Neural crest cell (in vitro differentiated cells): Measurements from ENCODE around the gene EMC8. TPM values are rescaled to one million over a fixed set of nuclear protein-coding genes. Genes with fewer than 3 reads are reported as not detected.

Source experiments
- DNase-seq: peaks from one replicate; pipeline ENCODE4 v3.0.0; 2021; ENCODE audit warnings: low read depth, mixed read lengths, low spot score
- H3K27ac Mint-ChIP-seq: one replicate; pipeline ENCODE4 v1.8.0; 2021; ENCODE audit warnings: mild to moderate bottlenecking, mixed read lengths; ENCODE audit not compliant: unreplicated experiment
- H3K27me3 Mint-ChIP-seq: 2 replicates; pipeline ENCODE4 v1.8.0; 2021; ENCODE audit warnings: low read depth, mild to moderate bottlenecking, mixed read lengths
- H3K36me3 Mint-ChIP-seq: 2 replicates; pipeline ENCODE4 v1.8.0; 2021; ENCODE audit warnings: low read depth, mild to moderate bottlenecking, mixed read lengths
- H3K4me1 Mint-ChIP-seq: 2 replicates; pipeline ENCODE4 v1.8.0; 2021; ENCODE audit warnings: mixed read lengths
- H3K4me3 Mint-ChIP-seq: one replicate; pipeline ENCODE4 v1.8.0; 2021; ENCODE audit warnings: mild to moderate bottlenecking, mixed read lengths
- H3K9me3 Mint-ChIP-seq: 2 replicates; pipeline ENCODE4 v1.8.0; 2021; ENCODE audit warnings: mixed read lengths
- total RNA-seq: library from RNA; stranded (reverse); gene quantifications from 2 replicates; pipeline ENCODE4 v1.2.1, GENCODE V29; 2021
- TF ChIP-seq, protein P1 (sequence below): fragments of 200-600 bp; sonication (generic); conservative IDR thresholded peaks from 2 replicates; pipeline ENCODE4 v1.5.0; 2021; ENCODE audit warnings: antibody characterized with exemption, mild to moderate bottlenecking

Gene EMC8
- total RNA-seq, 1 donor from 2014 or later: 44.1 TPM

DNA sequence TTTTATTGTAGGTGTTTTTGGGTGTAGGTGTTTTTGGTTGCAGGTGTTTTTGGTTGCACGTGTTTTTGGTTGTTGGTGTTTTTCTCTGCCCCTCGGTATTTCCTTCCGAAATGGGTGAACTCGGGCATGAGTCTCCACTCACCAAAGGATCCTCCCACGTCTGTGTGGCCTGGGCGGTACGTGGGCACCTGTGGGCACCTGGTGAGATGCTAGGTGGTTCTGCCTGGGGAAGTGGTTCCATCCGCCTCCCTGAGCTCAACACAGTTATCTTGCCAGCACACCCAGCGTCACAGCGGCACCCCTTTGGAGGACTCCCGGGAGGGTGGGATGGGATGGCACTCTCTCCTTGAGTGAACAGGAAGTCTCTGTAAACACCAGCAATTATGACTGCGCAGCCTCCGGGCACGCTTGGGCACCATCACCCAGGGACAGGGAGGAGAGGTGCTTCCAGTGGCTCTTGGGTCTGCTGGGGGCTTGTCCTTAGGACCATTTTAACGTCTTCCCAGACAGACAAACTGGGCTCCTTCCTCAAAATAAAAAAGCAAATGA, 29.9 kb upstream of the EMC8 start:
- no peak for DNase-seq
- Mint-ChIP-seq H3K9me3 (peaks cover 5% of the 10 kb centered on the region), H3K4me1 (no peaks in the 10 kb centered on the region)

DNA sequence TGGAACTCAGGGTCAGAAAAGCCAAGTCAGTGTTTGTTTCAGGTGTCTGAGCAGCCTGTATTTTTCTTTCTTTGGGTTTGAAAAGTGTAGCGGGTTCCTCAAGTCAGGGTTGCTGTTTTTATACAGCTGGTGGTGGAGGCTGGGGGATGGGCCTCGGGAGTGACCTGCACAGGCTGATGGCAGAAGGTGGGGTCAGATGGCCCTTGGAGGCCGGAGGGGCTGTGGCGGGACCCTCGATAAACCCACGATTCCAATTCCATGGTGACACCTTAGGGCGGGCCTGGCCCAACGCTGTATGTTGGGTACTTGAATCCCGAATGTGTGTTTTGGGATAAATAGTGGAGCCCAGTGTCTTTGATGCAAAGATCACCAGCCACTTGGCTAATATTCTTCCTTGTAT, 28.8 kb upstream of the EMC8 start:
- Mint-ChIP-seq H3K27me3 (peaks cover 46% of the 10 kb centered on the region), H3K9me3 (peaks cover 5% of the 10 kb centered on the region), H3K4me1 (no peaks in the 10 kb centered on the region), H3K27ac (no peak overlapping the region), H3K36me3 (no peaks in the 10 kb centered on the region), H3K4me3 (no peak overlapping the region)
- no peak for DNase-seq
- TF ChIP-seq, protein P1, sequence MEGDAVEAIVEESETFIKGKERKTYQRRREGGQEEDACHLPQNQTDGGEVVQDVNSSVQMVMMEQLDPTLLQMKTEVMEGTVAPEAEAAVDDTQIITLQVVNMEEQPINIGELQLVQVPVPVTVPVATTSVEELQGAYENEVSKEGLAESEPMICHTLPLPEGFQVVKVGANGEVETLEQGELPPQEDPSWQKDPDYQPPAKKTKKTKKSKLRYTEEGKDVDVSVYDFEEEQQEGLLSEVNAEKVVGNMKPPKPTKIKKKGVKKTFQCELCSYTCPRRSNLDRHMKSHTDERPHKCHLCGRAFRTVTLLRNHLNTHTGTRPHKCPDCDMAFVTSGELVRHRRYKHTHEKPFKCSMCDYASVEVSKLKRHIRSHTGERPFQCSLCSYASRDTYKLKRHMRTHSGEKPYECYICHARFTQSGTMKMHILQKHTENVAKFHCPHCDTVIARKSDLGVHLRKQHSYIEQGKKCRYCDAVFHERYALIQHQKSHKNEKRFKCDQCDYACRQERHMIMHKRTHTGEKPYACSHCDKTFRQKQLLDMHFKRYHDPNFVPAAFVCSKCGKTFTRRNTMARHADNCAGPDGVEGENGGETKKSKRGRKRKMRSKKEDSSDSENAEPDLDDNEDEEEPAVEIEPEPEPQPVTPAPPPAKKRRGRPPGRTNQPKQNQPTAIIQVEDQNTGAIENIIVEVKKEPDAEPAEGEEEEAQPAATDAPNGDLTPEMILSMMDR: no peak

More for the DNA sequence above, 29.9 kb upstream of the EMC8 start:
- Mint-ChIP-seq H3K27me3 (peaks cover 48% of the 10 kb centered on the region), H3K27ac (no peak overlapping the region), H3K36me3 (no peaks in the 10 kb centered on the region), H3K4me3 (no peak overlapping the region)
- TF ChIP-seq, protein P1: no peak

DNA sequence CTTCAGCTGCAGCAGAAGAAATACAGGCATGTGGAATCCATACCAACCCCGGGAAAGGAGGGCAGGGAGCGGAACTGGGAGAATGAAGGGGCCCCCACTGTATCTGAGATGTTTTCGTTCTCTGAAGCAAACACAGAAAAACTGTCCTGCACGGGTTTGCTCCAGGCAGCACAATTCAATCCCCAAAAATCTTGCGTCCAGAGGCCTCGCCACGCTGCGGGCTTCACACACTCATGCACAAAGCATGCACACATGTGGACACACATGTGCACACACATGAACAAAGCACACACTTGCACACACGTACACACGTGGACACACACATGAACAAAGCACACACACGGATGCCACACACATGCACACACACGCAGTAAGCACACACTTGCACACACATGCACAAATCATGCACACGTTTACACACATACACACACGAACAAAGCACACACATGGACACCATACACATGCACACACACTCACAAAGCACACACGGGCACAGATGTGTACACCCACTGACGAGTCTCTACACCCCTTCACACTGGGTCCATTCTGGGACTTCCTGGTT, 27.4 kb upstream of the EMC8 start:
- peaks cover 5% of the 10 kb centered on the region for H3K9me3 Mint-ChIP-seq
- no peak overlapping the region for H3K27ac Mint-ChIP-seq
- no peaks in the 10 kb centered on the region for H3K36me3 Mint-ChIP-seq
- peaks cover 36% of the 10 kb centered on the region for H3K27me3 Mint-ChIP-seq
- no peaks in the 10 kb centered on the region for H3K4me1 Mint-ChIP-seq
- H3K4me3 Mint-ChIP-seq: no peak overlapping the region
- TF ChIP-seq, protein P1: no peak
- no peak for DNase-seq

DNA sequence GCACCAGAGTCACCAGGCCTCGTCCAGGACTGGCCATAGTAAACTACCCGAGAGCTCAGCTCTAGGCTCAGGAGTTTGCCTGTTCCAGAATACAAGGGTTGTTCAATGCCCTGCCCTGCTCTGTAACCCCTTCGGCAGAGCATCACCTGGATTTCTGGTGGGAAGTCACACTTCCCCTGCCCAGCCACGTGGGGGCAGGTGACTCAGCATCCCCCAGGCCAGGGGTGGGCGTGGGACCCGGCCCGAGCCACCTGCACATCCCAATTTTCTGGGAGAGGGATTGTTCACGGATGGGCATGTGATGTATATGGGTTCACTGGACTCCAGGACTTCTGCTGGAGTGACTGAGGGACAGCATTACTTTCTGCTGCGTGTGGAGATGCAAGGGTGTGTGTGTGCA, 26.0 kb upstream of the EMC8 start:
- Mint-ChIP-seq H3K27ac (no peak overlapping the region), H3K36me3 (no peaks in the 10 kb centered on the region), H3K4me3 (no peak overlapping the region), H3K9me3 (no peaks in the 10 kb centered on the region), H3K27me3 (peaks cover 39% of the 10 kb centered on the region), H3K4me1 (no peaks in the 10 kb centered on the region)
- DNase-seq: no peak
- TF ChIP-seq, protein P1: no peak

DNA sequence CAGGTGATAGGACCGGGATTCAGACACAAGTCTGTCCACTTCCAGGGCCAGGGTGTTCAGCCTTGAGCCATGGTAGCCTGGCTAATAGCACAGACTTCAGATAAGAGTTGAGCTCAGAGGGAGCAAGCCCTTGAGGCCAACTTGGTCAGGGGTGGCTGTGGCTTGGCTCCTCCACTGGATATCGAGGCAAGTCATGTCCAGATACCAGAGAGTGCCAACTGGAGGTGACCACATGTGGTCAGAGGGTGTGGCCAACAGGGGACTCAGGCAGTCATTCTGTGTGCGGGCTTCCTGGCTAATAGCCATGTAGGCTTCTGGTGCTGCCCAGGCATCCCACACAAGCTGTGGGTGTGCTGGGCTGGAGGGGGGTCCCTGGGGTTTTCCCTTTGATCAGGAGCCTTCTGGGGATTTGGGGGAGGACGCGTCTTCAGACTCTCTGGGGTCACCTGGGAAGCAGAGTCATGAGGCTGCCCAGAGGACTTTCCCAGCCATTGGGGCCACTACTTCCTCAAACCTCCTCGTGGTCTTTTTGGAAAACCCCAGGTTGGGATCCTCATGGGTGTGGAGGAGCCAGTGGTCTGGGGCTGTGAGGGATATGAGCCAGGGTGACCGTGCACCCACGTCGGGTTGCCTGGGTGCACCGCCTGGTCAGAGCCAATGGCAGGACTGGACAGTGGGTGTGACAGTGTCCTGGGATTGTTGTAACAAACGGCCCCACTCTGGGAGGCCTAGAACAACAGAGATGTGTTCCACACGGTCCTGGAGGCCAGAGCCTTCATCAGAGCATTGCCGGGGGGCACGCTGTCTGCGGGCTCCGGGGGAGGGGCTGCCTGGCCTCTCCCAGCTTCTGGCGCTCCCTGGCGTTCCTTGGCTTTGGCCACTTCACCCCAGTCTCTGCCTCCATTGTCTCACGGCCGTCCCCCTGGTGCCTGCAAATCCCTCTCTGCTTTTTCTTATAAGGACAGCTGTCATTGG, 25.1 kb upstream of the EMC8 start:
- DNase-seq: no peak
- Mint-ChIP-seq H3K9me3 (no peaks in the 10 kb centered on the region), H3K36me3 (no peaks in the 10 kb centered on the region), H3K4me3 (no peak overlapping the region), H3K27me3 (peaks cover 47% of the 10 kb centered on the region), H3K4me1 (no peaks in the 10 kb centered on the region), H3K27ac (no peak overlapping the region)
- TF ChIP-seq, protein P1: no peak
